A549 (cell line): Measurements from ENCODE around the gene RCOR2. TPM values are rescaled to one million over a fixed set of nuclear protein-coding genes. Genes with fewer than 3 reads are reported as not detected.

Experiments
- ATAC-seq, 2 experiments: fragments of 200-7000 bp in 1 of 2; fragments of >200 bp in 1 of 2; cut with Nextera tagmentation in 1 of 2; cut with Tn5 transposase in 1 of 2; 3 replicates each; pipeline versions ENCODE4 v1.8.0 to v1.9.1; 2018 to 2020; ENCODE audit warnings: mild to moderate bottlenecking in 1 of 2, moderate library complexity in 1 of 2
- CTCF ChIA-PET: fragments of 300-600 bp; sonication (Branson Sonifier 250); formaldehyde crosslinking; extraction: SDS; loops from one replicate; lab custom pipeline; 2021; ENCODE audit warnings: antibody characterized with exemption, inconsistent platforms; lab: Yijun Ruan, JAX
- POLR2A ChIA-PET: fragments of 350-600 bp; formaldehyde crosslinking; extraction: SDS; loops from one replicate; lab custom pipeline; 2021; ENCODE audit warnings: antibody characterized with exemption, inconsistent platforms; lab: Yijun Ruan, JAX
- DNase-seq, 2 experiments: peaks; one replicate each; pipeline versions ENCODE4 v3.0.0 to v3.0.0-alpha.2; 2011 to 2016; ENCODE audit warnings: low read depth in 1 of 2, low spot score in 1 of 2
- FAIRE-seq: peaks from 2 replicates; lab custom pipeline; 2011; peaks lifted over from hg19 to GRCh38; lab: Jason Lieb, UNC
- H3K27ac ChIP-seq, 2 experiments: fragments of >200 bp; sonication (Bioruptor Twin); formaldehyde crosslinking; 3 replicates each; pipeline ENCODE4 v1.5.1; 2016 to 2017
- H3K4me1 ChIP-seq: fragments of >200 bp; sonication (Bioruptor Twin); formaldehyde crosslinking; 3 replicates; pipeline ENCODE4 v1.6.1; 2016
- H3K4me2 ChIP-seq: fragments of >200 bp; sonication (Bioruptor Twin); formaldehyde crosslinking; 3 replicates; pipeline ENCODE4 v1.6.1; 2016
- H3K4me3 ChIP-seq: fragments of >200 bp; sonication (Bioruptor Twin); formaldehyde crosslinking; 3 replicates; pipeline ENCODE4 v1.5.1; 2016
- H3K9me3 ChIP-seq: fragments of >200 bp; sonication (Bioruptor Twin); formaldehyde crosslinking; 3 replicates; pipeline ENCODE4 v1.6.1; 2016
- BHLHE40 ChIP-seq: IDR thresholded peaks from 2 replicates; pipeline ENCODE4 v1.6.1; 2012; ENCODE audit warnings: low read depth, low read length, inconsistent platforms
- CBX2 ChIP-seq: fragments of 200-600 bp; sonication (generic); IDR thresholded peaks from 2 replicates; pipeline ENCODE4 v1.6.1; 2016; ENCODE audit warnings: low read depth, mild to moderate bottlenecking, borderline replicate concordance
- CHD4 ChIP-seq: fragments of 200-600 bp; sonication (generic); IDR thresholded peaks from 2 replicates; pipeline ENCODE4 v1.6.1; 2016; ENCODE audit warnings: antibody characterized with exemption, mild to moderate bottlenecking, borderline replicate concordance
- EHMT2 ChIP-seq: fragments of 200-600 bp; sonication (generic); IDR thresholded peaks from 2 replicates; pipeline ENCODE4 v1.6.1; 2016; ENCODE audit warnings: antibody characterized with exemption, low read depth, mild to moderate bottlenecking, moderate library complexity
- EP300 ChIP-seq, 2 experiments: fragments of >200 bp; sonication (Bioruptor Twin); formaldehyde crosslinking; IDR thresholded peaks; 2 replicates in 1 of 2; 3 replicates in 1 of 2; pipeline ENCODE4 v1.6.1; 2016 to 2017
- ESRRA ChIP-seq: fragments of 150-350 bp; IDR thresholded peaks from 2 replicates; pipeline ENCODE4 v1.6.1; 2014; ENCODE audit warnings: mild to moderate bottlenecking, low read length, borderline replicate concordance
- FOSL2 ChIP-seq, 2 experiments: fragments of 450-650 bp in 1 of 2; fragments of >200 bp in 1 of 2; sonication (Bioruptor Twin) in 1 of 2; formaldehyde crosslinking; IDR thresholded peaks; 2 replicates each; pipeline versions ENCODE4 v1.5.0 to v1.6.1; 2016 to 2020; ENCODE audit warnings: mild to moderate bottlenecking in 1 of 2, moderate library complexity in 1 of 2
- HEYL ChIP-seq: fragments of 250-450 bp; sonication (Bioruptor Pico); IDR thresholded peaks from 2 replicates; pipeline ENCODE4 v1.8.0; 2021; ENCODE audit warnings: mild to moderate bottlenecking, moderate library complexity
- HOXA7 ChIP-seq: fragments of 250-450 bp; sonication (Bioruptor Pico); IDR thresholded peaks from 2 replicates; pipeline ENCODE4 v1.5.0; 2020; ENCODE audit warnings: mild to moderate bottlenecking, moderate library complexity
- JUN ChIP-seq, 2 experiments: fragments of >200 bp; sonication (Bioruptor Twin); formaldehyde crosslinking; IDR thresholded peaks; 2 replicates in 1 of 2; 3 replicates in 1 of 2; pipeline ENCODE4 v1.6.1; 2016 to 2017
- MAFK ChIP-seq: fragments of 450-650 bp; IDR thresholded peaks from 2 replicates; pipeline ENCODE4 v1.6.1; 2014; ENCODE audit not compliant: partially characterized antibody
- POLR2AphosphoS2 ChIP-seq: conservative IDR thresholded peaks from 2 replicates; pipeline ENCODE4 v1.6.1; 2012; ENCODE audit warnings: low read length, improper control_type of control experiment, inconsistent platforms
- RAD21 ChIP-seq, 2 experiments: fragments of >200 bp in 1 of 2; sonication (Bioruptor Twin) in 1 of 2; formaldehyde crosslinking in 1 of 2; IDR thresholded peaks in 1 of 2; conservative IDR thresholded peaks in 1 of 2; 2 replicates in 1 of 2; 3 replicates in 1 of 2; pipeline ENCODE4 v1.6.1; 2012 to 2018; ENCODE audit warnings: inconsistent platforms in 1 of 2
- RNF2 ChIP-seq: fragments of 200-600 bp; sonication (generic); IDR thresholded peaks from 2 replicates; pipeline ENCODE4 v1.6.1; 2016; ENCODE audit warnings: low read depth, mild to moderate bottlenecking, antibody characterized with exemption, moderate library complexity, borderline replicate concordance
- TP53 ChIP-seq: fragments of 250-450 bp; sonication (Bioruptor Pico); IDR thresholded peaks from 2 replicates; pipeline ENCODE4 v1.5.0; 2021; ENCODE audit warnings: mild to moderate bottlenecking, moderate library complexity
- ZNF302 ChIP-seq: fragments of 250-450 bp; sonication (Bioruptor Pico); IDR thresholded peaks from 2 replicates; pipeline ENCODE4 v1.9.0; 2021; ENCODE audit warnings: inconsistent platforms, mild to moderate bottlenecking, moderate library complexity
- WGBS: methylation state at CpG from one replicate; pipeline ENCODE4 v1.1.6; 2017; ENCODE audit errors: missing lambda C conversion rate; 5-methylcytosine and 5-hydroxymethylcytosine counted together
- polyA plus RNA-seq, 4 experiments: library from polyadenylated mRNA; depleted of rRNA in 3 of 4; stranded (reverse); fragments of >200 nt; fragmentation: RNase III in 1 of 4; extraction: RNeasy Plus Mini Kit Qiagen cat#74134 plus additional on column Dnase treatment in 1 of 4; gene quantifications; 2 replicates in 3 of 4; 3 replicates in 1 of 4; pipeline ENCODE4 v1.2.3, GENCODE V29; 2011 to 2017
- TF ChIP-seq, protein P1 (sequence below): IDR thresholded peaks from 2 replicates; pipeline ENCODE4 v1.6.1; 2012
- TF ChIP-seq, protein P2 (sequence below): fragments of 450-650 bp; IDR thresholded peaks from 2 replicates; pipeline ENCODE4 v1.6.1; 2014; ENCODE audit warnings: antibody characterized with exemption
- TF ChIP-seq, protein P3 (sequence below): fragments of >200 bp; sonication (Bioruptor Twin); formaldehyde crosslinking; IDR thresholded peaks from 3 replicates; pipeline ENCODE4 v1.5.1; 2016

The RCOR2 gene
- polyA plus RNA-seq, 2 of the 4 experiments (the other 2 are of a cell fraction) = 0.46 to 2.5 TPM

DNA sequence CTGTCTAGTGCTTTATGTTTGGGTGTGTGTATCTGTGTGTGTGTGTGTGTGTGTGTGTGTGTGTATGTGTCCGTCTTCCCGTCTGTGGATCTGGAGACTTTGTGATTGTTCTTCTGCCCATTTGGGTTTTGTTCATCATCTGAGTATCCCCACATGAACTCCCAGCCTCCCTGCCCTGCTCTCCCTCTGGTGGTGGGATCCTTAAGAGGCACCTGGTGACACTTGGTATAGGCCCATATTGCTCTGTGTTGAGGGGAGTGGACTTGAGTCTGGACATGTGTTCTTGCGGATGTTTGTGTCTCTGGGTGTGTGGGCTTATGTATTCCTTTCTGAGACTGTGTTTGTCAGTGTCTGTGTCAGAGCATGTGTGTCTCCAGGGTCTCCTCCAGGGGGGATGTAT, 15.3 kb downstream of the RCOR2 start:
- FAIRE-seq (no peak), ATAC-seq (peak; percentile 59 to 80; a peak in 4 of 6 replicates)
- POLR2A ChIA-PET = no interaction called here

DNA sequence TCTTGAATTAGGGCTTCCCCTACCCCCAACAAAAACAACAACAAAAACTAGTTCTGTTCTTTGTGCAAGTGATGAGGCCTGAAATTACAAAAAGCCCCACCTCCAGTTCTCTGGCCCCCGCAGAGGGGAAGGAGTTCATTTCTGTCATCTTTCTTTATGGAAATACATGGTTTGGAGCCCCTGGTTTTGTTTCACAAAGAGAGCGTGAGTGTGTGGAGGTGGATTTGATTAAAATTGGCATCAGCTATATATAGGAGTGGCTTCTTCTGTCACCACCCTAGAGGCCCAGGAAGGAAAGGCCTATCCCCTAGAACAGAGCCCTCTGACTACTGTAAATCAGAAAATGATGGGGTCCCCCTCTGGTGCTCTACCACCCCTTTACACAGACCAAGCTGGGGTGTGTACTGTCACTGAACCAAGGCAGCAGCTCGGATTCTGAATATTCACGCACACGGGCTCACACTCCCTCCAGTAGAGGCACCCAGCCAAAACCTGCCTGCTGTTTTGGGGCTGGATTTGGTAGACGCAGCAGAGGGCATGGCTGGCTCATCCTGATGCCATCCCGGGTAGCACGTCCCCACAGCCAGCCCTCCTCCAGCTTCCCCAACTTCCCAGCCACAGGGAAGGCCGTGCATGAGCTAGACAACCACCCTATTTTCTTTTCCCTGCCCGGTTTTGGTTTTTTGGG, 19.4 kb downstream of the RCOR2 start:
- WGBS = 93% methylated on average over 9 of the region's 10 CpGs
- Histone ChIP-seq H3K4me2 (no peak overlapping the region), H3K27ac (no peak overlapping the region), H3K4me1 (no peaks in the 10 kb centered on the region), H3K9me3 (no peaks in the 10 kb centered on the region), H3K4me3 (no peak overlapping the region)
- POLR2A ChIA-PET = no interaction called here
- no peak for DNase-seq
- FAIRE-seq = no peak
- CTCF ChIA-PET = interaction anchor here (0.7 to 3.3 kb wide), 9 partner anchors 10 to 60 kb away, joined by 3 to 14 read pairs (median 3); partner anchors contain the start of gene RCOR2
- no peak for ATAC-seq
- TF ChIP-seq POLR2AphosphoS2 (no peak), CBX2 (no peak), ESRRA (no peak), MAFK (no peak), EP300 (IDR thresholded peaks at IDR 0.05) (no peak), JUN (IDR thresholded peaks at IDR 0.05) (no peak), HOXA7 (CRISPR knock-in tag) (no peak), ZNF302 (CRISPR knock-in tag) (no peak), EHMT2 (no peak), FOSL2 (IDR thresholded peaks at IDR 0.05) (no peak), FOSL2 (CRISPR knock-in tag; IDR thresholded peaks at IDR 0.05) (no peak), BHLHE40 (no peak), TP53 (CRISPR knock-in tag) (no peak), HEYL (CRISPR knock-in tag) (no peak), RNF2 (no peak), CHD4 (no peak)
- TF ChIP-seq, protein P1, sequence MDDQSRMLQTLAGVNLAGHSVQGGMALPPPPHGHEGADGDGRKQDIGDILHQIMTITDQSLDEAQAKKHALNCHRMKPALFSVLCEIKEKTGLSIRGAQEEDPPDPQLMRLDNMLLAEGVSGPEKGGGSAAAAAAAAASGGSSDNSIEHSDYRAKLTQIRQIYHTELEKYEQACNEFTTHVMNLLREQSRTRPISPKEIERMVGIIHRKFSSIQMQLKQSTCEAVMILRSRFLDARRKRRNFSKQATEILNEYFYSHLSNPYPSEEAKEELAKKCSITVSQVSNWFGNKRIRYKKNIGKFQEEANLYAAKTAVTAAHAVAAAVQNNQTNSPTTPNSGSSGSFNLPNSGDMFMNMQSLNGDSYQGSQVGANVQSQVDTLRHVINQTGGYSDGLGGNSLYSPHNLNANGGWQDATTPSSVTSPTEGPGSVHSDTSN = no peak
- TF ChIP-seq, protein P2, sequence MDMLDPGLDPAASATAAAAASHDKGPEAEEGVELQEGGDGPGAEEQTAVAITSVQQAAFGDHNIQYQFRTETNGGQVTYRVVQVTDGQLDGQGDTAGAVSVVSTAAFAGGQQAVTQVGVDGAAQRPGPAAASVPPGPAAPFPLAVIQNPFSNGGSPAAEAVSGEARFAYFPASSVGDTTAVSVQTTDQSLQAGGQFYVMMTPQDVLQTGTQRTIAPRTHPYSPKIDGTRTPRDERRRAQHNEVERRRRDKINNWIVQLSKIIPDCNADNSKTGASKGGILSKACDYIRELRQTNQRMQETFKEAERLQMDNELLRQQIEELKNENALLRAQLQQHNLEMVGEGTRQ = no peak

More for the DNA sequence above, 15.3 kb downstream of the RCOR2 start:
- Histone ChIP-seq H3K4me2 (no peak overlapping the region), H3K4me3 (no peak overlapping the region)
- TF ChIP-seq RAD21 (conservative IDR thresholded peaks at IDR 0.05 in 1 of 2, IDR thresholded peaks at IDR 0.05 in 1 of 2) (peak in 1 of 2 experiments; percentile 31; a peak in 2 of 5 replicates), JUN (IDR thresholded peaks at IDR 0.05) (no peak)
- TF ChIP-seq, protein P3, sequence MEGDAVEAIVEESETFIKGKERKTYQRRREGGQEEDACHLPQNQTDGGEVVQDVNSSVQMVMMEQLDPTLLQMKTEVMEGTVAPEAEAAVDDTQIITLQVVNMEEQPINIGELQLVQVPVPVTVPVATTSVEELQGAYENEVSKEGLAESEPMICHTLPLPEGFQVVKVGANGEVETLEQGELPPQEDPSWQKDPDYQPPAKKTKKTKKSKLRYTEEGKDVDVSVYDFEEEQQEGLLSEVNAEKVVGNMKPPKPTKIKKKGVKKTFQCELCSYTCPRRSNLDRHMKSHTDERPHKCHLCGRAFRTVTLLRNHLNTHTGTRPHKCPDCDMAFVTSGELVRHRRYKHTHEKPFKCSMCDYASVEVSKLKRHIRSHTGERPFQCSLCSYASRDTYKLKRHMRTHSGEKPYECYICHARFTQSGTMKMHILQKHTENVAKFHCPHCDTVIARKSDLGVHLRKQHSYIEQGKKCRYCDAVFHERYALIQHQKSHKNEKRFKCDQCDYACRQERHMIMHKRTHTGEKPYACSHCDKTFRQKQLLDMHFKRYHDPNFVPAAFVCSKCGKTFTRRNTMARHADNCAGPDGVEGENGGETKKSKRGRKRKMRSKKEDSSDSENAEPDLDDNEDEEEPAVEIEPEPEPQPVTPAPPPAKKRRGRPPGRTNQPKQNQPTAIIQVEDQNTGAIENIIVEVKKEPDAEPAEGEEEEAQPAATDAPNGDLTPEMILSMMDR = peak; percentile 22; the same call in 2 of the 3 replicates
- TF ChIP-seq, all 56 proteins: peak for 2
- no peaks in the 10 kb centered on the region for H3K9me3 ChIP-seq
- 83% methylated on average over 3 of the region's 3 CpGs for WGBS
- CTCF ChIA-PET = interaction anchor here (0.6 to 8.7 kb wide), 4 partner anchors 10 to 64 kb away, joined by 3 to 58 read pairs (median 4); partner anchors contain the start of gene MARK2
- peak in 1 of 2 experiments; percentile 62 for DNase-seq
- no peak overlapping the region for H3K27ac ChIP-seq
- H3K4me1 ChIP-seq = no peaks in the 10 kb centered on the region
